Measurements from ENCODE around the gene STK38L.

STK38L gene

DNA sequence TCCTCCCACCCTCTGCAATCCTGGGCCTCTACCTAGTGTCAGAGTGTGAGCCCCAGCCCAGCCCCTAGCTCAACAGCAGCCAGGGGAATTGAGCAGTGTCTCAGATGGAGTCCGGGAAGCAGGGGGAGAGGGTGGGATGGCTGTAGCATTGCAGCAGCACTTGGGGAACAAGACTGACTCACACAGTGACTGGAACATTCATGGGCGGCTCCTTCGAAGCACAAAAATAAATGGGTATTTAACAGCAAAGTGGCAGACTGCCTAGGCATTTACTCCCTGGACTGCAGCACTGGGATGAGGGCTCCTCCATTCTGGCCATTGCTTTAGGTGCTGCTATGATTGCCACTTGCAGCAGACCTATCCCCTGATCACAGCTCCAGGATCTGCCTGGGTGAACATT, 46.0 kb upstream of the STK38L start:
- Histone ChIP-seq H3K9me3 (ENCODE audit: control insufficient read depth, insufficient read depth, low read depth, low read length) (no peaks in the 10 kb centered on the region), H3K4me3 (ENCODE audit: low read depth, low read length) (no peak overlapping the region), H3K4me1 (ENCODE audit: control insufficient read depth, insufficient read depth, low read length) (peaks cover 5% of the 10 kb centered on the region; the same call in 1 of the 2 replicates), H3K36me3 (ENCODE audit: control insufficient read depth in 2 of 2, insufficient read depth in 1 of 2, low read length in 2 of 2) (no peaks in the 10 kb centered on the region), H3K27ac (ENCODE audit: extremely low read depth, low read depth, low read length) (no peak overlapping the region)
- ChIA-PET CTCF (no interaction called here), POLR2A (no interaction called here)
- TF ChIP-seq ZBTB21 (tag by site-specific recombination; IDR thresholded peaks at IDR 0.05) (no peak), KLF10 (tag by site-specific recombination; IDR thresholded peaks at IDR 0.05) (no peak), ZNF155 (tag by site-specific recombination; IDR thresholded peaks at IDR 0.05) (no peak), SETDB1 (IDR thresholded peaks at IDR 0.05; ENCODE audit: insufficient read length, low read length) (no peak), OSR2 (tag by site-specific recombination; IDR thresholded peaks at IDR 0.05) (no peak), ZNF514 (tag by site-specific recombination; IDR thresholded peaks at IDR 0.05) (no peak), ZNF600 (tag by site-specific recombination; IDR thresholded peaks at IDR 0.05) (no peak), ZNF791 (tag by site-specific recombination; IDR thresholded peaks at IDR 0.05) (no peak), RBAK (tag by site-specific recombination; IDR thresholded peaks at IDR 0.05) (no peak), ZNF23 (tag by site-specific recombination; IDR thresholded peaks at IDR 0.05; ENCODE audit: borderline replicate concordance) (no peak), TCF7L2 (IDR thresholded peaks at IDR 0.05; ENCODE audit: borderline replicate concordance, low read depth, low read length) (no peak)
- TF ChIP-seq, protein P1, sequence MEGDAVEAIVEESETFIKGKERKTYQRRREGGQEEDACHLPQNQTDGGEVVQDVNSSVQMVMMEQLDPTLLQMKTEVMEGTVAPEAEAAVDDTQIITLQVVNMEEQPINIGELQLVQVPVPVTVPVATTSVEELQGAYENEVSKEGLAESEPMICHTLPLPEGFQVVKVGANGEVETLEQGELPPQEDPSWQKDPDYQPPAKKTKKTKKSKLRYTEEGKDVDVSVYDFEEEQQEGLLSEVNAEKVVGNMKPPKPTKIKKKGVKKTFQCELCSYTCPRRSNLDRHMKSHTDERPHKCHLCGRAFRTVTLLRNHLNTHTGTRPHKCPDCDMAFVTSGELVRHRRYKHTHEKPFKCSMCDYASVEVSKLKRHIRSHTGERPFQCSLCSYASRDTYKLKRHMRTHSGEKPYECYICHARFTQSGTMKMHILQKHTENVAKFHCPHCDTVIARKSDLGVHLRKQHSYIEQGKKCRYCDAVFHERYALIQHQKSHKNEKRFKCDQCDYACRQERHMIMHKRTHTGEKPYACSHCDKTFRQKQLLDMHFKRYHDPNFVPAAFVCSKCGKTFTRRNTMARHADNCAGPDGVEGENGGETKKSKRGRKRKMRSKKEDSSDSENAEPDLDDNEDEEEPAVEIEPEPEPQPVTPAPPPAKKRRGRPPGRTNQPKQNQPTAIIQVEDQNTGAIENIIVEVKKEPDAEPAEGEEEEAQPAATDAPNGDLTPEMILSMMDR (tag by site-specific recombination; IDR thresholded peaks at IDR 0.05), result no peak
- TF ChIP-seq, protein P2, sequence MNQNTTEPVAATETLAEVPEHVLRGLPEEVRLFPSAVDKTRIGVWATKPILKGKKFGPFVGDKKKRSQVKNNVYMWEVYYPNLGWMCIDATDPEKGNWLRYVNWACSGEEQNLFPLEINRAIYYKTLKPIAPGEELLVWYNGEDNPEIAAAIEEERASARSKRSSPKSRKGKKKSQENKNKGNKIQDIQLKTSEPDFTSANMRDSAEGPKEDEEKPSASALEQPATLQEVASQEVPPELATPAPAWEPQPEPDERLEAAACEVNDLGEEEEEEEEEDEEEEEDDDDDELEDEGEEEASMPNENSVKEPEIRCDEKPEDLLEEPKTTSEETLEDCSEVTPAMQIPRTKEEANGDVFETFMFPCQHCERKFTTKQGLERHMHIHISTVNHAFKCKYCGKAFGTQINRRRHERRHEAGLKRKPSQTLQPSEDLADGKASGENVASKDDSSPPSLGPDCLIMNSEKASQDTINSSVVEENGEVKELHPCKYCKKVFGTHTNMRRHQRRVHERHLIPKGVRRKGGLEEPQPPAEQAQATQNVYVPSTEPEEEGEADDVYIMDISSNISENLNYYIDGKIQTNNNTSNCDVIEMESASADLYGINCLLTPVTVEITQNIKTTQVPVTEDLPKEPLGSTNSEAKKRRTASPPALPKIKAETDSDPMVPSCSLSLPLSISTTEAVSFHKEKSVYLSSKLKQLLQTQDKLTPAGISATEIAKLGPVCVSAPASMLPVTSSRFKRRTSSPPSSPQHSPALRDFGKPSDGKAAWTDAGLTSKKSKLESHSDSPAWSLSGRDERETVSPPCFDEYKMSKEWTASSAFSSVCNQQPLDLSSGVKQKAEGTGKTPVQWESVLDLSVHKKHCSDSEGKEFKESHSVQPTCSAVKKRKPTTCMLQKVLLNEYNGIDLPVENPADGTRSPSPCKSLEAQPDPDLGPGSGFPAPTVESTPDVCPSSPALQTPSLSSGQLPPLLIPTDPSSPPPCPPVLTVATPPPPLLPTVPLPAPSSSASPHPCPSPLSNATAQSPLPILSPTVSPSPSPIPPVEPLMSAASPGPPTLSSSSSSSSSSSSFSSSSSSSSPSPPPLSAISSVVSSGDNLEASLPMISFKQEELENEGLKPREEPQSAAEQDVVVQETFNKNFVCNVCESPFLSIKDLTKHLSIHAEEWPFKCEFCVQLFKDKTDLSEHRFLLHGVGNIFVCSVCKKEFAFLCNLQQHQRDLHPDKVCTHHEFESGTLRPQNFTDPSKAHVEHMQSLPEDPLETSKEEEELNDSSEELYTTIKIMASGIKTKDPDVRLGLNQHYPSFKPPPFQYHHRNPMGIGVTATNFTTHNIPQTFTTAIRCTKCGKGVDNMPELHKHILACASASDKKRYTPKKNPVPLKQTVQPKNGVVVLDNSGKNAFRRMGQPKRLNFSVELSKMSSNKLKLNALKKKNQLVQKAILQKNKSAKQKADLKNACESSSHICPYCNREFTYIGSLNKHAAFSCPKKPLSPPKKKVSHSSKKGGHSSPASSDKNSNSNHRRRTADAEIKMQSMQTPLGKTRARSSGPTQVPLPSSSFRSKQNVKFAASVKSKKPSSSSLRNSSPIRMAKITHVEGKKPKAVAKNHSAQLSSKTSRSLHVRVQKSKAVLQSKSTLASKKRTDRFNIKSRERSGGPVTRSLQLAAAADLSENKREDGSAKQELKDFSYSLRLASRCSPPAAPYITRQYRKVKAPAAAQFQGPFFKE (tag by site-specific recombination; IDR thresholded peaks at IDR 0.05; ENCODE audit: borderline replicate concordance), result no peak

DNA sequence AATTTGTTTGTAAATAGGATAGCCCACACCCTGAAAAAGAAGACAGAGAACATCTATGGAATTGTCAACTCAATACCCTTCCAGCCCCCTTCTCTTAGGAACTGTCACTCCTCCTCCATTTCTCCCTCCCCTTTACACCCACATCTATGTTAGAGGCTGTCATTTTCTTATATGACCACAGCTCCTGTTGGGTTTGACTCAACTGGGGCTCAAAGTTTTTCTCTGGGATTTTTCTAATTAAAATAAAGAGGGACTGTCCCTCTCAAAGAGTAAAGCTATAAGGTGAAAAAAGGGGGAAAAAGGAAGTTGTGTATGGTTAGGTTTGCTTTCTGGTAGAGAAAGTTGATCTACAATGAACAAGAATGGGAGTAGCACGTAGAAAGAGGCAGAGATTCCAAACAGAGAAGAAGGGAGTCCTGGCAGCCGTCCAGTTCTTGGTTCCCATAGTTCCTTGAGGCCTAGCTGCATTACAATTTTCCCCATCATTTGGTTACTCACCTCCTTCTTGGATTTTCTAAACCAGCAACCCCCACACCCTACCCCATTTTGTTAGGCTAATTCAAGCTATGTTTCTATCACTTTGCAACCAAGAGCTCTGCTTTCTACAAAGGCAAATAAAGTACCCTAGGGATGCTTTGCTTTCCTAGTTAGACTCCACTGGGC, 44.3 kb upstream of the STK38L start:
- ChIA-PET CTCF (interaction anchor here (0.6 to 1.1 kb wide), 2 partner anchors 18 to 105 kb away, joined by 3 read pairs; no protein-coding TSS in a partner anchor), POLR2A (interaction anchor here (1.8 kb wide), 1 partner anchor 20 kb away, joined by 4 read pairs; no protein-coding TSS in a partner anchor)
- H3K4me3 ChIP-seq (ENCODE audit: low read depth, low read length), result no peak overlapping the region
- no peaks in the 10 kb centered on the region for H3K36me3 ChIP-seq (ENCODE audit: control insufficient read depth in 2 of 2, insufficient read depth in 1 of 2, low read length in 2 of 2)
- no peaks in the 10 kb centered on the region for H3K9me3 ChIP-seq (ENCODE audit: control insufficient read depth, insufficient read depth, low read depth, low read length)
- no peaks in the 10 kb centered on the region for H3K4me1 ChIP-seq (ENCODE audit: control insufficient read depth, insufficient read depth, low read length)
- H3K27ac ChIP-seq (ENCODE audit: extremely low read depth, low read depth, low read length), result no peak overlapping the region
- TF ChIP-seq ZNF426 (tag by site-specific recombination; IDR thresholded peaks at IDR 0.05) (no peak), ZBTB17 (tag by site-specific recombination; IDR thresholded peaks at IDR 0.05) (no peak), ZNF354C (tag by site-specific recombination; IDR thresholded peaks at IDR 0.05; ENCODE audit: borderline replicate concordance, low read depth) (no peak), TRIM28 (IDR thresholded peaks at IDR 0.05; ENCODE audit: borderline replicate concordance, low read length) (no peak), ZNF747 (tag by site-specific recombination; IDR thresholded peaks at IDR 0.05) (no peak), ZNF391 (tag by site-specific recombination; IDR thresholded peaks at IDR 0.05; ENCODE audit: borderline replicate concordance, low read depth) (no peak), ZNF514 (tag by site-specific recombination; IDR thresholded peaks at IDR 0.05) (no peak), TCF7L2 (IDR thresholded peaks at IDR 0.05; ENCODE audit: borderline replicate concordance, low read depth, low read length) (no peak), ZNF174 (tag by site-specific recombination; IDR thresholded peaks at IDR 0.05) (no peak)
- TF ChIP-seq, protein P3, sequence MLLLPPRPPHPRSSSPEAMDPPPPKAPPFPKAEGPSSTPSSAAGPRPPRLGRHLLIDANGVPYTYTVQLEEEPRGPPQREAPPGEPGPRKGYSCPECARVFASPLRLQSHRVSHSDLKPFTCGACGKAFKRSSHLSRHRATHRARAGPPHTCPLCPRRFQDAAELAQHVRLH (tag by site-specific recombination; IDR thresholded peaks at IDR 0.05), result no peak
- TF ChIP-seq, protein P4, sequence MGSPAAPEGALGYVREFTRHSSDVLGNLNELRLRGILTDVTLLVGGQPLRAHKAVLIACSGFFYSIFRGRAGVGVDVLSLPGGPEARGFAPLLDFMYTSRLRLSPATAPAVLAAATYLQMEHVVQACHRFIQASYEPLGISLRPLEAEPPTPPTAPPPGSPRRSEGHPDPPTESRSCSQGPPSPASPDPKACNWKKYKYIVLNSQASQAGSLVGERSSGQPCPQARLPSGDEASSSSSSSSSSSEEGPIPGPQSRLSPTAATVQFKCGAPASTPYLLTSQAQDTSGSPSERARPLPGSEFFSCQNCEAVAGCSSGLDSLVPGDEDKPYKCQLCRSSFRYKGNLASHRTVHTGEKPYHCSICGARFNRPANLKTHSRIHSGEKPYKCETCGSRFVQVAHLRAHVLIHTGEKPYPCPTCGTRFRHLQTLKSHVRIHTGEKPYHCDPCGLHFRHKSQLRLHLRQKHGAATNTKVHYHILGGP (tag by site-specific recombination; IDR thresholded peaks at IDR 0.05), result no peak
- TF ChIP-seq, protein P5, sequence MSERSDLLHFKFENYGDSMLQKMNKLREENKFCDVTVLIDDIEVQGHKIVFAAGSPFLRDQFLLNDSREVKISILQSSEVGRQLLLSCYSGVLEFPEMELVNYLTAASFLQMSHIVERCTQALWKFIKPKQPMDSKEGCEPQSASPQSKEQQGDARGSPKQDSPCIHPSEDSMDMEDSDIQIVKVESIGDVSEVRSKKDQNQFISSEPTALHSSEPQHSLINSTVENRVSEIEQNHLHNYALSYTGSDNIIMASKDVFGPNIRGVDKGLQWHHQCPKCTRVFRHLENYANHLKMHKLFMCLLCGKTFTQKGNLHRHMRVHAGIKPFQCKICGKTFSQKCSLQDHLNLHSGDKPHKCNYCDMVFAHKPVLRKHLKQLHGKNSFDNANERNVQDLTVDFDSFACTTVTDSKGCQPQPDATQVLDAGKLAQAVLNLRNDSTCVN (tag by site-specific recombination; optimal IDR thresholded peaks at IDR 0.05), result no peak
